HL-60/S4 treated with retinoic acid at 250 ng/mL for 4 days and 3 days (cell line): ENCODE data around the gene RWDD4.

Source experiments
- in situ Hi-C: fragments of 300-500 bp; cut with MboI; formaldehyde crosslinking; loops from 2 replicates; pipeline ENCODE4 v1.7.0; 2022; ENCODE audit warnings: low sequenced_read_pairs

RWDD4 gene

DNA sequence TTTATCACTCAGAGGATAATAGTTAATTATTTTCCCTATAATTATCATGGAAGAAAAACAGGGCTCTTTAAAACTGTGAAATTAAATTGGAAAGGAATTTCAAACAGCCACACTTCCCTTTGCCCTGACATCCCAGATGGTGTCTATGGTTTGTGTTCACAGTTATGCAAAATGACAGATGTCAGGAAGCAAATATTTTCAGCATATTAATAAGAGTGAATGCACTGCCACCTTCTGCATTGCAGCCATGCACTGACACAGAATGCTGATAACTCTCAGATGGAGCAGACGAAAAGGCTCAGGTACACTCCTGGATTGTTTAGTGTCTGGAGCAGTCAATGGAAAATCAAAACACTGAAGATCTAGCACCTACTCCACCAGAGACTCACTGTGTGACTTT is 57.6 kb downstream of the RWDD4 start:
- in situ Hi-C loops = no loop called here

DNA sequence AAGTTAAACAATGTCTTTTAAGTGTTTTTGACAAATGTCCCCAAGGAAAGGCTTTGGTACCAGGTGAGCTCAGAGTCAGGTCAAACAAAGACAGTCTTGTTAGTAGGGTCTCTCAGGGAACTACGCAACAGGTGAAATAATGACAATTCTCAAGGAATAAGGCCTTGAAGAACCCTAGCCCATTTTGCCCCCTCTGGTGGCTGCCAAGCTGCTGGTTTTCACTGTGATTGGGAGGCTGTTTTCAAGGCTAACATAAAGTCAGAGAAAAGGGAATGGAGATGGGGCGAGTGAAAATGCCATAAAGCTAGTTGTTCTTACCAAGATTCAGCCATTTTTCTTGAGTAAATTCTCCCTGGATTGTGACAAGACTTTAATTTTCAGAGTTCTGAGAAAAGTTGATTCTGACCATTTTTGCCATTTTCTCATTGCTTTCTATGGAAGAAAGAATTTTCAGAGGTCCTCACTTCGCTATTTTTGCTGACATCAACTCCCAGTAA is 58.7 kb downstream of the RWDD4 start:
- in situ Hi-C loops = no loop called here

DNA sequence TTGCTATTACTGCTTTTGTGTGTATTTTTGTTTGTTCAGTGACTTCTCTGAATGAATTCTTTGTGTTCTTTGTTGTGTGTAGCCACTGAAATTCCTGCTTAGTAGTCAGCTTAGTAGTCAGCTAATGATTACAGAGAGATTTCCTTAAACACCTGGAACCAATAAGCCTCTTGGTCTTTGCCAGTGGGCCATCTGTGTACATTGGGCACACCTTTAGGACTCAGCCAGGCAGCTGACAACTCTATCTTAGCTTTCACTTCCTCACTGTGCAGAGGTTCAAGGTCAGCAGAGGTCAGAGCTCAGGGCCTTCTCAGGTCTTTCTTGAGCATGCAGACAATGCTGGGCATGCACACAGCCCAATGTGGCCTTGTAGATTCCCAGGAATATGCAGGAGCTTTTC is 59.3 kb downstream of the RWDD4 start:
- in situ Hi-C loops = no loop called here

DNA sequence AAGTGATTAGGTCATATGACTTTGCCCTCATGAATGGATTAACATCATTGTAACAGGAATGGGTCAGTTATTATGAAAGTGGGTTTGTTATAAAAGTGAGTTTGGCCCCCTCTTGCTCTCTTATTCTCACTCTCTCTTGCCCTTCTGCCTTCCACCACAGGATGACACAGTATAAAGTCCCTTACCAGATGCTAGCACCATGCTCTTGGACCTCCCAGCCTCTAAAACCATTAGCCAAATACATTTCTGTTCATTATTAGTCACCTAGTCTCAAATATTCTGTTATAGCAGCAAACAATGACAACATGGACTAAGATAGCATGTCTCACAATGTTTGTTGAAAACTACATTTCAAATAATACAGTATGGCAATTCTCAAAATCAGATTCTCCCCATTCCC is 59.7 kb downstream of the RWDD4 start:
- in situ Hi-C loops = no loop called here

DNA sequence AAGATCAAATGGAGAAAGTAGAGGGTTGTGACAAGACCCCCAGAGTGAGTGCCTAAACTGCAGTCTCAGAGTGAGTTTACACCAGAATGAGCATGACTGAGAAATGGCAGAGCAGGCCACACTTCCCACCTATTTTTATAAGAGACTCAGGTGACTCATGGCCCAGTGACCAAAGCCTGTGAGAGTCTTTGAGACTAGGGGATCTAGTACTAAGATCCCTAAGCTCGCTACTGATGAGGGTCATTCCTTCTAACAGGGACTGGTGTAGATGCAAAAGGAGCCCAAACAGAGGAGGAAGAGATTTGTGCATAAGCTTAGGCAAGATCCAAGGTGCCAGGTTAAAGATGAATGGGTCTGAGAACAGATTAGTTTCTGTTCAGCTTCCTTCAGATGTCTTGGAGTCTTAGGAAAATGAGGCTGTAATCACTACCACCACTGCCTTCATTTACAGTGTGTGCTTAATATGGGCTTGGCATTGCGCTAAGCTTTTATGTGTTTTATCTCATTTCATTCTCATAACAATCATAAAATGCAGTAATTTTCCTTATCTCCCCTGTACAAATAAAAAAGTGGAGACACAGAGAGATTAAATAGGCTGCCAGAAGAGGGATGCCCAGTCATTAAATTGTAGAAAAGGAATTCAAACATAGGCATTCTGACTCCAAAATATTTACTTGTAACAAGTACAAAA is 62.8 kb downstream of the RWDD4 start:
- in situ Hi-C loops = no loop called here

DNA sequence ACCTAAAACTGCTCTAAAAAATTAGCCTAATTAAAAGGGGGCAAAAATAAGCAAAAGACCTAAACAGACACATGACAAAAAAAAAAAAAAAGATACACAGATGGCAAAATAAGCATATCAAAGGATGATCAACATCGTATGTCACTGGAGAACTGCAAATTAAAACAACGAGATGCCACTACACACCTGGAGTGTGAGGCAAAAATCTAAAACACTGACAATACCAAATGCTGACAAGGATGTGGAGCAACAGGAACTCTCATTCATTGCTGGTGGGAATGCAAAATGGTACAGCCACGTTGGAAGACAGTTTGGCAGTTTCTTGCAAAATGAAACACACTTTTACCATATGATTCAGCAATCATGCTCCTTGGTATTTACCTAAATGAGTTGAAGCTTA is 64.2 kb downstream of the RWDD4 start:
- in situ Hi-C loops = no loop called here

DNA sequence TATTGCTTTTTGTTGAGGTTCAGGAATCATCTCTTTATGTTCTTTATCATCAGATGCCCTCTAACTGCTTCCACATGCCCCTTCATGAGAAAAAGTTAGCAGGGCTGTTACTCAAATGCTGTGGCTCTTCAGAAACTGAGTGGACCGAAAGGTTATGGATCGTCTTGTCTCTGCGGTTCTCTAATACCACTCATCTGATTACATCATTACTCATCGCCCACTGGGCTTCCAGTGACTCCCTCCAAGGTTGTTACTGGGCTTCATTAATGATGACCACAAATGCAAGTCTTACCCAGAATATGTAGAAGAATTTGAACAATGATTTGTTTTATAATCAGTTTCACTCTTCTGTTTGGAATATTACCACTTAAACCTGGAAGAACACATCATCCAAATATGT is 67.7 kb downstream of the RWDD4 start:
- in situ Hi-C loops = no loop called here
